ENCODE measurements around the gene SEC61A1. TPM values are rescaled to one million over a fixed set of nuclear protein-coding genes. Genes with fewer than 3 reads are reported as not detected.

The SEC61A1 gene
- total RNA-seq = 191 and 215 TPM in 2 replicates

GRCh38 chr3:128051837-128052594 is at the start of gene SEC61A1:
SEC61A1 (plus strand) TSS chr3:128052437; CDS start chr3:128052553, 116 bp downstream.

Other genes with a start within 250 kb of the SEC61A1 start
- gene MGLL, start 229.9 kb upstream of the SEC61A1 start, total RNA-seq = 37.7 and 41.6 TPM in 2 replicates
- not detected in 2 replicates for gene KBTBD12, start 137.2 kb upstream of the SEC61A1 start, total RNA-seq
- gene RUVBL1, start 71.4 kb downstream of the SEC61A1 start, total RNA-seq = 108 and 122 TPM in 2 replicates
- gene EEFSEC, start 101.0 kb downstream of the SEC61A1 start, total RNA-seq = 1.8 and 4.5 TPM in 2 replicates